Suprapubic skin (tissue), 4 donors: ENCODE measurements around the gene DDX31.

ENCODE experiments used
- CTCF ChIP-seq, 2 donors: fragments of 200-600 bp in 1 of 2; fragments of 450-650 bp in 1 of 2; sonication (generic) in 1 of 2; IDR thresholded peaks; one replicate each; pipeline ENCODE4 v1.5.1; 2016 to 2019; ENCODE audit warnings: antibody characterized with exemption in 2 of 2, mild to moderate bottlenecking in 1 of 2, moderate library complexity in 1 of 2
- EP300 ChIP-seq: sonication (generic); formaldehyde crosslinking; IDR thresholded peaks from one replicate; pipeline ENCODE4 v1.6.1; 2017; ENCODE audit warnings: antibody characterized with exemption
- POLR2A ChIP-seq, 2 donors: fragments of 450-650 bp; IDR thresholded peaks; one replicate each; pipeline ENCODE4 v1.6.1; 2017; ENCODE audit warnings: antibody characterized with exemption in 2 of 2, mild to moderate bottlenecking in 2 of 2, moderate library complexity in 2 of 2
- POLR2AphosphoS5 ChIP-seq, 3 donors: sonication (generic); formaldehyde crosslinking; IDR thresholded peaks; one replicate each; pipeline ENCODE4 v1.6.1; 2017; ENCODE audit warnings: antibody characterized with exemption in 3 of 3

- TF ChIP-seq CTCF (IDR thresholded peaks at IDR 0.05) (no peak), POLR2A (IDR thresholded peaks at IDR 0.05) (no peak), EP300 (no peak), POLR2AphosphoS5 (IDR thresholded peaks at IDR 0.05) (no peak)
These were observed 29.2 kb upstream of the DDX31 start for GRCh38 chr9:132698989-132699388.
